HG03025 (cell line): ENCODE measurements around the gene GLG1.
"Not testable (repeated sequence)": the region's sequence is repeated elsewhere in the genome, so short reads cannot be mapped to it uniquely, and the experiment has no call there.

Experiments used
- ATAC-seq: cut with Tn5 transposase; IDR thresholded peaks from one replicate; pipeline ENCODE4 v1.9.1; 2021; ENCODE audit warnings: mild to moderate bottlenecking, moderate library complexity; ENCODE audit not compliant: unreplicated experiment, low FRiP score

Gene GLG1

DNA sequence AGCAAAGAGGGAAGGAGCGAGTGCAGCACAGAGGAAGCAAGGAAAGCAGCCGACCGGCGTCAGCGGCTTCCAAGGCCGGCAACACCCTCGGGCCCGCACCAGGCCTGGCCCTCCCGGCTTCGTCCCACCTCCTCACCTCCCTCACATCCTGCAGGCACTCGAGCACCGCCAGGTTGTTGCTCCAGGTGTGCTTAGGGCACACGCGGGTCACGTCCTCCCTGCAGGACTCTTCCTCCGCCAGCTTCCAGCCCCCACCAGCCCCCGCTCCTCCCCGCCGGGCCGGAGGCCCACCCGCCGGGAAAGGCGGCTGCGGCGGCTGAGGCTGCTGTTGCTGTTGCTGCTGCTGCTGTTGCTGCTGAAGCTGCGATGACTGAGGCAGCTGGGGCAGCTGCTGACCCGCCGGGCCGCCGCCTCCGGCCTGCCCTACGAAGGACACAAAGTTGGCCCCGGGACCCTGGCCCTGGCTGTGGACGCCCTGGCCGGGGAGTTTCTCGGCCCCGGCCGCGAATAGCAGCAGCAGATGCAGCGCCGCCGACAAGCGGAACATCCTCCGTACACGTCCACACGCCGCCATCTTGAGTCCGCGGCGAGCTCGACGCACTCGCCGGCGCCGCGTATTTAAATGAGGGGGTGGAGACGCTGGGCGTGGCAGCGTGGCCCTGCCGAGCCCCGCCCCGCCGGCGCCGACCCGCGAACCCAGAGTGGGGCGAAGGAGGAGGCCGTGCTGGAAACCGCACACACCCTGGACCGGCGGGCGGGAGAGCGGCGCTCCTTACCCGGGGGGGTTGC is at the start of gene GLG1:
TSS of gene GLG1 (minus strand) at position 594 of the 789 bp plus-strand sequence. CDS start at position 574, 20 bp downstream.
- ATAC-seq: peak; percentile 88

DNA sequence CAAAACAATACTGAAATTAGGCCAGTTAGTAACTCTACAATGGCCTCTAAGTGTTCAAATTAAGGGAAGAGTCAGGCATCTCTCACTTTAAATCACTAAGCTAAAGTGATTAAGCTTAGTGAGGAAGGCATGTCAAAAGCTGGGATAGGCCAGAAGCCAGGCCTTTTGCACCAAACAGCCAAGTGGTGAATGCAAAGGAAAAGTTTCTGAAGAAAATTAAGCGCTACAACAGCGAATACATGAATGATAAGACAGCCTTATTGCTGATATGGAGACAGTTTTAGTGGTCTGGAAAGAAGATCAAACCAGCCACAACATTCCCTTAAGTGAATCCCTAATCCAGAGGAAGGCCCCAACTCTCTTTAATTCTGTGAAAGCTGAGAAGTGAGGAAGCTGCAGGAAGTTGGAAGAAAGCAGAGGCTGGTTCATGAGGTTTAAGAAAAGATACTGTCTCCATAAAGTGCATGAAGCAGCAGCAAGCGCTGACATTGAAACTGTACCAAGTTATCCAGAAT is 47.7 kb upstream of the GLG1 start:
- no peak for ATAC-seq

DNA sequence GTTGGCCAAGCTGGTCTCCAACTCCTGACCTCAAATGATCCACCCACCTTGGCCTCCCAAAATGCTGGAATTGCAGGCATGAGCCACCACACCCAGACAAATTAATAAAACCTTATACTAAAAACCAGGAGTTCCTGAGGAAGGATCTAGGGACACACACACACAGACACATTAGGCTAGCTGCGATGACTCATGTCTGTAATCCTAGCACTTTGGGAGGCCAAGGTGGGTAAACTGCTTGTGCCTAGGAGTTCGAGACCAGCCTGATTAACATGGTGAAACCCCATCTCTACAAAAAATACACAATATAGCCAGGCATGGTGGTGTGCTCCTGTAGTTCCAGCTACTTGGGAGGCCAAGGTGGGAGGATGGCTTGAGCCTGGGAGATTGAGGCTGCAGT is 46.0 kb upstream of the GLG1 start:
- not testable (repeated sequence) for ATAC-seq

DNA sequence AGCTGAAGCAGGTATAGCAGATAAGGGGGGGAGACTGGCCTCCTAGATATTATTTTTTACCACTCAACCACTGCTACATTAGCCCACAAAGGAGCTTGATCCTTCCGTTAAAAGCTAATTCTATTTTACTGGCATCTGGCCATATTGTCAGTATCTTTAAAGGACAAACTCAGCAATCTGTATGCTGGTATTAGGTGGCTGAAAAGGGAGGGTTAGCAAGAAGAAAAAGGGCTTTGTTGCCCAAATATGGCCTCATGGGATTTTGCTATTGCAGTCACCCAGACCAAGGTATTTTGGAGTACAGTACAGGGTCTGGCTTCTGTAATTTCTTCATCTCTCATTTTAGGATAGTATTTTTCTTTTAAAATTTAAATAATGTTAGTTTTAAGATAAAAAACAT is 45.3 kb upstream of the GLG1 start:
- no peak for ATAC-seq

DNA sequence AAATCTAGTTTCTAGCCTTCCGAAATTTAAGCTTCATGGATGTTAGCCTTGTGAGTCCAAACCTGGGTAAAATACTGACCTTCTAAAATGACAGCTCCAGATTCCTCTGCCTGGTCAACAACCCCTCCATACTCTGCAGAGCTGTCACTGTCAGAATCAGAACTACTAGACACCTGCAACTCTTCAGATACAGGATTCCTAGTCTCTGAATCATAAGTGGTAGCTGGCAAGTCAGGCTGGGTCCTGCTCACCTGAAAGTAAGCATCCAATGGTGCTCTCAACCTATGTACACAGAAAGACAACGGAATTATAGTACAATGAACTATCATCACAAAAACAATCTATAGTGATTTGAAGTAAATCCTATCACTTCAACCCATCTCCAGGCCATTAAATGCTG is 44.9 kb upstream of the GLG1 start:
- no peak for ATAC-seq

DNA sequence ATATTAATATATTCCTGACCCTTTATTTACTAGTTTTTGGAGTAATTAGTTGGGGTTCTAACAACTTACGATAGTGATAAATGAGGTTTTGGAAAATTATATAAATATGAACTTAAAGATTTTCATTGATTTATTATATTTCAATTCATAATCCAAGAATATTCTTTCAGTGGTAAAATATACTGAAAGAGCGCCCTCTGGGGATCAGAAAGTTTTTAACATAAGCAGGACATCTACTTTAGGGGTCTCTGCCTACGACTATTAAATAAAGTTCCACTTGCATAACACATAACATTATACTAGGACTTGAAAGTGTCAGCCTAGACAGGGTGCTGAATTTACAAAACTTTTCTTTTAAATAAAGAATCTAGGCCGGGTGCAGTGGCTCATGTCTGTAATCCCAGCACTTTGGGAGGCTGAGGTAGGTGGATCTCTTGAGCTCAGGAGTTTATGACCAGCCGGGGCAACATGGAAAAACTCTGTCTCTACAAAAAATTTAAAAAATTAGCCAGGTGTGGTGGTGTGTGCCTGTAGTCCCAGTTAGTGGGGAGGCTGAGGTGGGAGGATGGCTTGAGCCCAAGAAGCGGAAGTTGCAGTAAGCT is 44.2 kb upstream of the GLG1 start:
- no peak for ATAC-seq

DNA sequence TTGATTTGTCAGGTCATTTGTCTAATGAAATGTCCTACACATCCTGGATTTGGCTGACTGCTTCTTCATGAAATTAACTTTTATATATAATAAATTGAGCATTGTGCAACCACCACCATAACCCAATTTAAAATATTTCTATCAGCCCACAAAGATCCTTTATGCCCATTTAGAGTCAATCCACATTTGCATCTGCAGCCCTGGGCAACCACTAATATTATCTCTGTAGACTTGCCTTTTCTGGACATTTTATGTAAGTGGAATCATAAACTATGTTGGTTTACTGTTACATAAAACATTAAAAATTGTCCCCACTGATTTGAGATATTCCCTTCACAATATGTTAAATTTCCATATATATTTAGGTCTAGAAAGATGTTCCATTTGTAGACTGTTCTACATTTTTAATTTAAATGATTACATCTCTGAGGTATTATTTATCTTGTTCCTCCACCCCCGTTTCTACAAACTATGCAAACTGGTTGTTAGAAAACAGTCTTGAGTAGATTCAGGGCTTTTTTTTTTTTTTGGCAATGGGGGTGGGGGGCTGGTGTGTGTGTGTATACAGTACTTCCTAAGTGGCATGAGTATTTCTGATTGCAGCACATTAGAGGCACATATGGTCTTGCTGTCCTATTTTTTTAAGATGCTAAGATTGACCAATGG is 43.1 kb upstream of the GLG1 start:
- no peak for ATAC-seq

DNA sequence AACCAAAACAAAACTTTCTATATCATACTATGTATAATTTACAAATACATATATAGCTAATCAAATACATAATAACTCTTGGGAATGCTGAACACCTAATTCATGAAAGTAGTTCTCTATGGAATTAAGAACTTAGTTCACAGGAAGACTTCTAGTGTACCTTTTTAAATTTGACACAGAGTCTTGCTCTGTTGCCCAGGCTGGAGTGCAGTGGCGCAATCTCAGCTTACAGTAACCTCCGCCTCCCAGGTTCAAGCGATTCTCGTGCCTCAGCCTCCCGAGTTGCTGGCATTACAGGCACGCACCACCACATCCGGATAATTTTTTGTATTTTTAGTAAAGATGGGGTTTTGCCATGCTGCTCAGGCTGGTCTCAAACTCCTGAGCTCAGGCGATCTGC is 35.1 kb upstream of the GLG1 start:
- no peak for ATAC-seq

DNA sequence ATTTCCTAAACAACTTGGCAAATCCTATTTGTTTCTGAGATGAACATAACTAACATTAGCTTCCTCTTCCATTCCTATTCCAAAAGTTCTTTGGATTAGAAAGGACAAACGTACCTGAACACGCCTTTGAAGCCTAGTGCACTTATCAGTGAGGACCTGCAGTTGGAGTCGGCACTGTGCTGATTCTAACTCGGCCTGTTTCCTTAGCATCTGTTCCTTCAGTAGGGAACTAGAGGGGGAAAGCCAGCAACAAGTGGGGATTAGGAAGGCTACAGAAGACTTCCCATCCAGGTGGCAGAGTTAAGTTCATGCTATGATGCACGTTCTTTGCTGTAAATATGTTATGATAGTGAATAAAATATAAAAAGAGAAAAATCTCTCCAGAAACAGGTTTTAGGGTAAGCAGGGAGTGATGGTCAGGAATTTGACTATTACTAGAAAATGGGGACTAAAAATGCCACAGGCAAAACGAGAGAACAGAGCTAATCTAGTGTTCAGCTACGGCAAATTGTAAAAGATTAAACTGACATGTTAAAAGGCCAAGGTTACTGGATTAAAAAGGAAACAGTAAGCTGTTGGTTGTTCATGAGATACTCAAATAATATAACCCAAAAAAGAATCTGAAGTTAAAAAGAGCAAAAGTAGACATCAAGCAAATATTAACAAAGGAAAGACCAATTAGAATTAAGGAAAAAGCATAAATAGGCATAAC is 31.0 kb upstream of the GLG1 start:
- ATAC-seq: no peak

DNA sequence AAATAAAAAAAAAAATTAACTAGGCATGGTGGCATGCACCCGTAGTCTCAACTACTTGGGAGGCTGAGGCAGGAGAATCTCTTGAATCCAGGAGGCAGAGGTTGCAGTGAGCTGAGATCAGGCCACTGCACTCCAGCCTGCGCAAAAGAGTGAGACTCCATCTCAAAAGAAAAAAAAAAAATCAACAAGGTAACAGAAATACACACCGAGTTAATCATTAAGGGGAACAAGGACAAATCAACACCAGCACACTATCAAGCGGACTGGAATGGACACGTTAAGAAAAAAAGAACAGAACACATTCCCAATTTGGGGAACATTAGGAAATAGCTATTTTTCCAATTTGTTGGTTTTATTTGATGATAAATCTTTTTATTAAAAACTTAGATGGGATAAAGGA is 28.4 kb upstream of the GLG1 start:
- no peak for ATAC-seq

DNA sequence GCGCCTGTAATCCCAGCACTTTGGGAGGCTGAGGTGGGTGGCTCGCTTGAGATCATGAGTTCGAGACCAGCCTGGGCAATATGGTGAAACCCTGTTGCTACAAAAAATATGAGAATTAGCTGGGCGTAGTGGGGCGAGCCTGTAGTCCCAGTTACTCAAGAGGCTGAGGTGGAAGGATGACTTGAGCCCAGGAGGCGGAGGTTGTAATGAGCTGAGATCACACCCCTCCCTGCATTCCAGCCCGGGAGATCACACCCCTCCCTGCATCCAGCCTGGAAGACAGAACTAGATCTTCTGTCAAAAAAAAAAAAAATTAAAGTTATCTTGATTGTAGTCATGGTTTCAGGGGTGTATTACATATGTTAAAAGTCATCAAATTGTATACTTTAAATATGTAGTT is 26.8 kb upstream of the GLG1 start:
- no peak for ATAC-seq

DNA sequence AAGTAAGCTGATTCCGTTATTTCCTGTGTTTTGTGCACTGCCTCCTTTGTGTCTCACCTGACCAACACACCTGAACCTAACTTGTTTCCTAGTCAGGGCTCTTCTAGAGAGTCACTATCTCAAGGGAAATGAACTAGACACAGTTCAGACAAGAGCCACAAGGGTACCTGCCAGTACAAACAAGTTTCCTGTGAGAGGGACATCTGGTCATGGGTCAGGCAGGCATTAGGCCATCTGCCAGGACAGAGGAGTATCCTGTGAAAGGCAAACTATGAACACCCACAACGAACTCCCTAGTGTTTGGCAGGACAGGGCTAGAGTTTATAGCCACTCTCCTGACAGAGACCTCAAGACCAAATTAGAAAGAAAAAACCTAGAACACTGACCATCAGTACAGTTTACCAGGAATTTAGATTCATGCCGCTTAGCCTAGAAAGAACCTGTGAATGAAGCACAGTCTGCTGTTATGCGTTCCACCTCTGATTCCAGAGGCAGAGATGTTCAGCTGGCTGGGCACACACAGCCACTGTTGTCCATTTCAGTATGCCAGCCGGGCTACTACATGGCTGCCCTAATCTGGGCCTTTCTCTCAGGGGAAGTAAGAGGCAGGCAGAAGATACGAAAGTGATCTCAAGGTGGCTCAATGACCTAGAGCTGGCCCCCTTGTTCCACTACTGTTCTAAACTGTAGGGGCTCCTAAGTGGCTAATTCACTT is 20.7 kb upstream of the GLG1 start:
- ATAC-seq: no peak

DNA sequence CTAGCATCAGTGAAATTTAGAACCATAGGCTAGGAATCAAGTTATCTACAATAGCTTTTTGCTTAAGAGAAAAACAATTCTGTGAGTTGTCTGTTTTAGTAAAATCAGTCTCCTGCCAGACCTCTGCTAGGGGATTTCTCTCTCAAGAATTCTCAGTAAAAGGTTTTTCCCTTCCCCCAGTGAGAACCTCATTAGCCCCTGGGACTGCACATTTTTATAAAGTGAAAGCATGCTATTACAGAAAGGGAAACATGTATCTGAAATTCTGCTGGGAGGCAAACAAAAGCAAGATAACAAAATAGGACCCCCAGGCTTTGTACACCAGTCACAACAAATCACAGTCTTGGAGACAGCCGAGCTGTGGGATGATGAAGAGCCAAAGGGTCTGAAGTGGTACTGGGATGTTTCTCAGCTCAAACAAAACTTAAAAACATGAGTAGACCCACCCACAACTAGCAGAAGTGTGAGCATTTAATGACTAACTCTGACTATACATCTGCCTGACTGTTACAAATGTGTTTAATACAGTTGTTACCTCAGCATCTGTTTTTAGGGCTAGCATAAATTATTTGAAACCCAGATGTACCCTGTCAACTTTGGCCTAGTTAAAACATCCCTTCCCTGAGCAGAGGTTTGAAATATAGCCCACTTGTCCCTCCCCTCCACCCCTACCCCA is 20.0 kb upstream of the GLG1 start:
- ATAC-seq: no peak

DNA sequence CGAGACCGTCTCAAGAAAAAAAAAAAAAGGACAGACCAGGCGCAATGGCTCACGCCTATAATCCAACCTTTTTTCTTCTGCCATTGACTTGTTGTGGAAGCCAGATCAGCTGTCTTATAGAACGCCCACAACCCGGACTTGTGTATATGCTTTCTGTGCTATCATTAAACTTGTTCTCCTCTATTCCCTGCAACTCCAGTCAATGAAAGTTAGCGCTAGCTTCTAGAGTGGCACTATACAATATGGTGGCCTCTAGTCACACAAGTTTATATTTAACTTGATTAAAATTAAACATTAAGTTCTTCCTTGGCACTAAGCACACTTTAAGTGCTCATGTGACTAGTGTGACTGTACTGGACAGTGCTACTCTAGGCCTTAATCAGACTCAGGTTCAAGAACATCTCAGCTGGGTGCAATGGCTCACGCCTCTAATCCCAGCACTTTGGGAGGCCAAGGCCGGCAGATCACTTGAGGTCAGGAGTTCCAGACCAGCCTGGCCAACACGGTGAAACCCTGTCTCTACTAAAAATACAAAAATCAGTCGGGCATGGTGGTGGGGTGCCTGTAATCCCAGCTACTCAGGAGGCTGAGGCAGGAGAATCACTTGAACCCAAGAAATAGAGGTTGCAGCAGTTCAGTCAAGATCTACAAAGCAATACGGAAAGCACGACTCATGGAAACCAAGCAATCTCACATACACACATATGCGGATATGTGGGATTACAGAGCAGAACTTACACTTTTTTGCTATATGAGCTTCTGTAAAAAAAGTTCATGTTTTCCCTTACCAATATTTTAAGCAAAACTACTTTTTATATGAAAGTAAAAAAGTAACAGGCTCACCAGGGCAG is 18.8 kb upstream of the GLG1 start:
- ATAC-seq: no peak

DNA sequence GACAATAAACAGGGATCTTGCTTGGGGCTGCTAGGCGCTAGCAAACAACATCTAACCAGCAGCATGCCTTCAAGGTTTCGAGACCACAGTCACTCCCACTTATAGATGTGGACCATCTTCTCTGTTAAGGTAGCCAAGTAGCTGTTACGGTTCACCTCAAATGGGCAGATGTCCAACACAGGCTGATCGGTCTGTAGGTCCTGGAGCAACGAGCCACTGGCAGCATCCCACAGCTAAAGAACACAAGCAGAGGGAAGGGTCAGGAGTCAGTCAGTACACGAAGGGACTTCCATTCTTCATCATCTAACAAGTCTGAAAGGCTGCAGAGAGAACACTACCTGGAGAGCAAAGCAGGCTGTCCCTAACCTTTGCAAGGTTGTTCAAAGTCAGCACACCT is 16.9 kb upstream of the GLG1 start:
- no peak for ATAC-seq

DNA sequence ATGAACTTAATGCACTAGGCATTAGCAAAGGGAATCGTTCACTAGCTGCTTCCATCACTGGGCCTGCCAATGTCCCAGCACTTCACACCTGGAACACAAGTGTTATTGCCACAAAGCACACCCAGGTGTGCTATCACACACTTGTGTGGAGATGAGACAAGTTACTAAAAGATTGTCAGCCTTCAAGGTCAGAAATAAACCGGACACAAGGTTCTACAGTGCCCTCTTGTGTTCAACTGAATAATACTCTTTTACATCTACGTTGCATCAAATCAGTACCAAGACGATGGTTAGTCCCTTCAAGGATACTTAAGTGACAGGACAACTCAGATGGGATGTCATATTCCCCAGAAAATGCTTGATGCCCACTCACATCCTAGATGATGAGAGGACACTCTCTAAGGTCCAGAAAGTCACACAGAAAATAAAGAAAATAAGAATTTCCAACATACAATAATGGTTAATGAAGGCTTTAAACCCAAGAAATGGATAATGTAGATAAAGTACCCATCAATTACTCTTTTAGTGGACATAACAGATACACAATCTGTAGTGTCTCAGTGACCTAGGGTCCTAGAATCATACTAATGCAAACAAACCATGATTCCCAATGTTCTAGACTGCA is 16.4 kb upstream of the GLG1 start:
- no peak for ATAC-seq

DNA sequence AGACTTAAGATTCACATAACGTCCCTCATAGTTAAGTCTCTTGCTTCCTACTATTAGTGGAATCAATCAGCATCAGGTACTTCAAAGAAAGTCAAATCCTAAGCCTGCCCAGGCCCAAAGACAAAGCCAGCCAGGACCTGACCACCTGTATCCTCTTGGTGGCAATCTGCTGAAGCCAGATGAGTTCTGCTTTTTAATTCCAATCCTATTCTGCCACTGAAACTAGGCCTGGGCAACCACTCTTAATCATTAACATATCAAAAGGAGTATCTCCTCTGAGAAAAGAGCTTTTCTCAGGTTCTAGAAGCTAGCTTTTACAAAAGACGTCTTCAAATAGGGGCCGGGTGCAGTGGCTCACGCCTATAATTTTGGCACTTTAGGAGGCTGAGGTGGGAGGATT is 15.1 kb upstream of the GLG1 start:
- no peak for ATAC-seq

DNA sequence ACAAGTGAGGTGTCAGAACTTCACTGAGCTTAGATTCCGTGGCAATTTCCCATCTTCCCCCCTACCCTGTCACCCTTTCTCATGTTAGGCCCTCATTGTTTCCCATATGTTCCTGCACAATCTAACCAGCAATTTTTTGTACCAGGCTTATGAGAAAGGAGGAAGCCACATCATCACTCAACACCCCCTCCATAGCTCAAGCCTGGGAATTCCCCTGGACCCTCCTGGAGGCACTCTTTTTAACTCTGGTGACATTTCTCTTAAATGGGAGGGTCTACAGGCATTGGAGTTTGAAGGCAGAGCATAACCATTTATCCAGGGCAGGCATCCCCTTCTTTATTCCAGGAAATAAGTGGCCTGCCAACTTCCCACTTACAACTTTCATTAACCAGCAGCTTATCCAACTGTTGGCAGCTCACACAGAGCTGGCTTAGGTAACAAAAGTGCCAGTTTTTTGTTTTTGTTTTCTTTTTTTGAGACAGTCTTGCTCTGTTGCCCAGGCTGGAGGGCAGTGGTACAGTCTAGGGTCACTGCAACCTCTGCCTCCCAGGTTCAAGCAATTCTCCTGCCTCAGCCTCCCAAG is 10.4 kb upstream of the GLG1 start:
- no peak for ATAC-seq
